GM13977 (cell line): ENCODE results near the gene COA8.

Experiments
- DNase-seq: peaks from one replicate; pipeline ENCODE4 v3.0.0; 2012; ENCODE audit warnings: low spot score
- in situ Hi-C: fragments of 300-500 bp; cut with MboI; formaldehyde crosslinking; loops from one replicate; pipeline ENCODE4 v1.12.0; 2022; ENCODE audit warnings: low sequenced_read_pairs, low pct_unique_long_range_greater_than_20kb, mixed read lengths, inconsistent platforms; ENCODE audit not compliant: unreplicated experiment
- TF ChIP-seq, protein P1 (sequence below): IDR thresholded peaks from 2 replicates; pipeline ENCODE4 v1.5.1; 2012; ENCODE audit warnings: mild to moderate bottlenecking, control low read depth; ENCODE audit not compliant: insufficient read depth; ENCODE audit errors: extremely low read depth, missing control alignments

Gene COA8

GRCh38 chr14:103518422-103519042 lies 44.2 kb upstream of the COA8 start:
- DNase-seq: peak; percentile 89
- in situ Hi-C loops: no loop called here
- TF ChIP-seq, protein P1, sequence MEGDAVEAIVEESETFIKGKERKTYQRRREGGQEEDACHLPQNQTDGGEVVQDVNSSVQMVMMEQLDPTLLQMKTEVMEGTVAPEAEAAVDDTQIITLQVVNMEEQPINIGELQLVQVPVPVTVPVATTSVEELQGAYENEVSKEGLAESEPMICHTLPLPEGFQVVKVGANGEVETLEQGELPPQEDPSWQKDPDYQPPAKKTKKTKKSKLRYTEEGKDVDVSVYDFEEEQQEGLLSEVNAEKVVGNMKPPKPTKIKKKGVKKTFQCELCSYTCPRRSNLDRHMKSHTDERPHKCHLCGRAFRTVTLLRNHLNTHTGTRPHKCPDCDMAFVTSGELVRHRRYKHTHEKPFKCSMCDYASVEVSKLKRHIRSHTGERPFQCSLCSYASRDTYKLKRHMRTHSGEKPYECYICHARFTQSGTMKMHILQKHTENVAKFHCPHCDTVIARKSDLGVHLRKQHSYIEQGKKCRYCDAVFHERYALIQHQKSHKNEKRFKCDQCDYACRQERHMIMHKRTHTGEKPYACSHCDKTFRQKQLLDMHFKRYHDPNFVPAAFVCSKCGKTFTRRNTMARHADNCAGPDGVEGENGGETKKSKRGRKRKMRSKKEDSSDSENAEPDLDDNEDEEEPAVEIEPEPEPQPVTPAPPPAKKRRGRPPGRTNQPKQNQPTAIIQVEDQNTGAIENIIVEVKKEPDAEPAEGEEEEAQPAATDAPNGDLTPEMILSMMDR: peak; percentile 93

DNA sequence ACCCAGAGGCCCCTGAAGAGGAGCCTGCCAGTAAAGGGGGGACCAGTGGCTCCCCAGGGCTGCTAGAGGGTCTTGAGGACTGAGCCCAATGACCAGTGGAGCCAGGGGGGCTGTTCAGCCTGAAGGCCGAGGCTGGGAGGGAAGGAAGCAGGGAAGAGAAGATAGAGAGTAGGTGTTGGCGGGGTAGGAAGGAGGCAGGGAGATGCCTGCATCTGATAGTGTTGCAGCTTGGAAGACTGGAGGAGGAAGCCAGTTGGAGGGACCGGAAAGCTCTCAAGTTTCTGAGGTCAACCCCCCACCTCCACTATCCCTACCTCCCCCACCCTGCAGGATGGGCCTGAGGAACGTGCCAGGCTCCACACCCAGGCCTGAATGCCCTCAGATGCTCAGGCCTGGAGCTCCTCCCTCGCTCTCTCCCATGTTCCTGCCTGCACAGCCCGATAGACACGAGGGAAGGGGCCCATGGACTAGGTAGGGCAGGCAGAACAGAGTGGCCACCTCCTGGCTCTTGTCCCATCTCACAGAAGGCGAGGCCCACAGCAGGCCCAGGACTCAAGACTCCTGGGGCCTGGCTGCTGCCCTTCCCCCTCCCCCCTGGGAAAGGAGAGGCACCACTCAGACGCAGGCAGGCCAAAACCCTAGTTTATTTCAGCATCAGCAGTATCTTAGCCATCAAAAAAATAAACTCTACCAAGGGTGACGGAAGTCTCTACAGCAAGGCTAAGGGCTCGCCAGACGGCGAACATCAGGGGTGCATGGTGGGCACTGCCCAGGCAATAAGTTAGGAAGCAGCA lies 43.5 kb upstream of the COA8 start:
- peak; percentile 45 for DNase-seq
- in situ Hi-C loops: no loop called here
- TF ChIP-seq, protein P1: no peak

DNA sequence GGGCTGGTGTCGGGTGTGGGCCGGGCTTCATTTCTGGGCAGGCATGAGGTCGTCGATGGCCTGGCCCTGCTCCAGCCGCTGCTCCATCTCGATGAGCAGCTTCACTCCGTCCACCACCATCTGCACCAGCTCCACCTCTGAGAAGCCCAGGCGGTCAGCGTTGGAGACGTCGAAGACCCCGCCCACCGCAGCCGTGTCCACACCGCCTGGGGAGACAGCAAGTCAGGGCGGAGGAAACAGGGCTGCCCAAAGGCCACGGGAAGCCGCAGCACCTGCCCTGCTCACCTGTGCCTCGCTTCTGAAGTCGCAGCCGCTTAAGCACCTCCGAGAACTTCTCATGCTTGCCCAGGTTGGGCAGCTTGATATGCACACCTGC lies 42.9 kb upstream of the COA8 start:
- in situ Hi-C loops: no loop called here

GRCh38 chr14:103520269-103520656 lies 42.5 kb upstream of the COA8 start:
- in situ Hi-C loops: no loop called here
- TF ChIP-seq, protein P1: no peak
- DNase-seq: peak; percentile 59

More for the DNA sequence above, 42.9 kb upstream of the COA8 start:
- TF ChIP-seq, protein P1: no peak
- DNase-seq: no peak

GRCh38 chr14:103520657-103521437 lies 41.9 kb upstream of the COA8 start:
- peak; percentile 87 for DNase-seq
- in situ Hi-C loops: no loop called here
- TF ChIP-seq, protein P1: peak; percentile 56

DNA sequence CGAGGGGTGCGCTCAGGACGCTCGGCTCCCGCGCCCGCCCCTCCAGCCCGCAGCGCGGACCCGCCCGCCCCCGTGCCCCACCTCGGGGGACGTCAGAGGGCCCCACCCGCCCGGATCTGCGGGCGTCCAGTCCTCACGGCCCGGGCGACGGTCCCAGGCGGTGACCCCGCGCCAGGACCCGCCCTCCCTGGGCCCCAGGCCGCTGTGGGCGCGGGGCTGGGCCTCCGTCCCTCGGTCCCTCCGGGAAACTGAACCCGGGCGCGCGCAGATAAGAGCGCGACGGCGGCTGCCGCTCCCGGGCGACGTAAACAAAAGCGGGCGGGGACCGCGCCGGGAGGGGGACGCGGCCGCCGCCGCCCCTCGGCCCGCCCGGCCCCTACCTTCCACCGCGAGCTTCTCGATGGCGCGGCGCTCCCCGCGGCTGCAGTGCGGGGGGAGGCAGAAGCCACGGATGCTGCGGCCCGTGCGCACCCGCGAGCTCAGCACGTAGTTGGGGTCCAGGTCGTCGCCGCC lies 41.3 kb upstream of the COA8 start:
- TF ChIP-seq, protein P1: no peak
- peak; percentile 61 for DNase-seq
- in situ Hi-C loops: no loop called here
